ENCODE data around the gene DEK. TPM values are rescaled to one million over a fixed set of nuclear protein-coding genes. Genes with fewer than 3 reads are reported as not detected.
"Not testable (repeated sequence)": the region's sequence is repeated elsewhere in the genome, so short reads cannot be mapped to it uniquely, and the experiment has no call there.

The DEK gene
- total RNA-seq, 1 experiment from 2014 or later: 141 TPM

GRCh38 chr6:18207949-18208348 lies 56.4 kb downstream of the DEK start:
- no peak for DNase-seq (ENCODE audit: extremely low read depth, low read depth)

- DNase-seq (ENCODE audit: extremely low read depth, low read depth): no peak
Observed at GRCh38 chr6:18207438-18207837, 56.9 kb downstream of the DEK start.

GRCh38 chr6:18206591-18206990 lies 57.7 kb downstream of the DEK start:
- no peak for DNase-seq (ENCODE audit: extremely low read depth, low read depth)

- DNase-seq (ENCODE audit: extremely low read depth, low read depth): no peak
Observed at GRCh38 chr6:18204691-18205090, 59.6 kb downstream of the DEK start.

- no peak for DNase-seq (ENCODE audit: extremely low read depth, low read depth)
Observed at GRCh38 chr6:18203786-18204185, 60.5 kb downstream of the DEK start.

- no peak for DNase-seq (ENCODE audit: extremely low read depth, low read depth)
Observed at GRCh38 chr6:18192026-18192425, 72.3 kb downstream of the DEK start.

GRCh38 chr6:18189196-18189595 lies 75.1 kb downstream of the DEK start:
- no peak for DNase-seq (ENCODE audit: extremely low read depth, low read depth)

GRCh38 chr6:18187701-18188100 lies 76.6 kb downstream of the DEK start:
- DNase-seq (ENCODE audit: extremely low read depth, low read depth): no peak

GRCh38 chr6:18186540-18187250 lies 77.6 kb downstream of the DEK start:
- DNase-seq (ENCODE audit: extremely low read depth, low read depth): no peak

- no peak for DNase-seq (ENCODE audit: extremely low read depth, low read depth)
Observed at GRCh38 chr6:18186033-18186432, 78.3 kb downstream of the DEK start.

GRCh38 chr6:18185624-18186023 lies 78.7 kb downstream of the DEK start:
- no peak for DNase-seq (ENCODE audit: extremely low read depth, low read depth)

- no peak for DNase-seq (ENCODE audit: extremely low read depth, low read depth)
Observed at GRCh38 chr6:18183766-18184165, 80.6 kb downstream of the DEK start.

GRCh38 chr6:18182568-18182967 lies 81.8 kb downstream of the DEK start:
- no peak for DNase-seq (ENCODE audit: extremely low read depth, low read depth)

- no peak for DNase-seq (ENCODE audit: extremely low read depth, low read depth)
Observed at GRCh38 chr6:18179770-18180356, 84.5 kb downstream of the DEK start.

- no peak for DNase-seq (ENCODE audit: extremely low read depth, low read depth)
Observed at GRCh38 chr6:18178960-18179615, 85.2 kb downstream of the DEK start.

GRCh38 chr6:18177286-18177965 lies 86.9 kb downstream of the DEK start:
- no peak for DNase-seq (ENCODE audit: extremely low read depth, low read depth)

- DNase-seq (ENCODE audit: extremely low read depth, low read depth): not testable (repeated sequence)
Observed at GRCh38 chr6:18176198-18176597, 88.1 kb downstream of the DEK start.
